Stimulated activated CD4-positive, alpha-beta T cell treated with anti-CD3 and anti-CD28 coated beads, Interleukin-2, amount 100 ng/mL, for 4 hours (primary cell): ENCODE data around the gene HECA.
"Not testable (repeated sequence)": the region's sequence is repeated elsewhere in the genome, so short reads cannot be mapped to it uniquely, and the experiment has no call there.

Experiments
- DNase-seq: peaks from one replicate; pipeline ENCODE4 v3.0.0-alpha.2; 2020; ENCODE audit warnings: low read depth

HECA gene

DNA sequence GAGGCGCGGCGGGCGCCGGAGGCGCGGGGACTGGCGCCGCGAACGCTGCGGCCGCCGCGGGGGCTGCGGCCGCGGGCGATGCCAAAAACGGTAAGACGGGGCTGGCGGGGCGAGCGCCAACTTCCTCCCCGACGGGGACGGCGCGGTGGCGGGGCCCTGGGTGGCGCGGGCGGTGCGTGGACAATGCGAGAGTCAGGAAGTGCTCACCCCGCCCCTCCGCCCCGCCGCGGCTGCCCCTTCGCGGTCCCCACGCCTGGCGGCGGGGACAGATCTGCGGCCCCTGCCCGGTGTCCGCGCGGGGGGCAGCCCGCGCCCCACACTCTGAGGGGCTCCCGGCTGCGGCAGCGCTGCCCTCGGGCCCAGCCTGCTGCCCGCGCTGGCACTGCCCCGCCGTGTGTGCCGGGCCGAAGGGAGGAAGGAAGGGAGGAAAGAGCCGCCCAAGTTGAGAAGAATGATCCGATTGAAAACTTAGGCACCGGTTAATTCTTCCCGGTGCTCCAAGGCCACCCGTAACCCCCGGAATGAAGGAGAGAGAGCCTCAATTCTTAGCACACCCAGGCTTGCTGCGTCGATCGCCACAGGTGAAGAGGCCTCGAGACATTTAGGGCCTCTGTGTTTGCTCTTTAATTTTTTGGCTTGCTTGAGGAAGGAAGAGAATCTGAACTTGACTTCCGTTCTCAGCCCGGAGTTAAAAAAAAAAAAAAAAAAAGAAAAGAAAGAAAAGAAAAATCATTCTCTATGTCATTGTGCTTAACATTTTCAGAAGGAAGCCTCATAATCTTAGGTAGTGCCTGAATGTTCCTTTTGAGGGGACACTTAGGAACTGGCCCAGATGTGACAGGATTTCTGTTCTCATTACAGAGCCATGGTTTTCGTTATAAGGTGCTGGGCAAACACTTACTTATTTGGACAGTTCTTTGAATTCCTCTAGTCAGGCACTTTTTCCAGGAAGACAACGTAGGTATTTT, 982 bp downstream of the HECA start:
- DNase-seq = peak; percentile 41

DNA sequence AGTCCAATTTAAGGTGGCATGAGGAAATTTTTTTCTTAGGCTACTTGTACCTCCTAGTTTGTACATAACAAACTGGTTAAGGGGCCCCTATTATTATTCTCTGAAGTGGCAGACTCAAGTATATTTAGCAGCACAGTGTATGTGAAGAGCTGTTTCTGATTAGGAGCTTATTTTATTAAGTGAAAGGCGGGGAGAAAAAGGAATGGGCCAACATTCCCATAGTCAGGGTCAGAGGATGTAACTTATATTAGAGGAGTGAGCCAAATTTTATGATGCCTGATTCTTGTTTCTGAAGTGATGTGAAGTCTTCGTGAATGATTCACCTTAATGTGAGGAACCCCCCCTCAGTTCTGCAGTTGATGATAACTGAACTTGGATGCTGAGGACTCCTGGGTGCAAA, 2.8 kb downstream of the HECA start:
- DNase-seq = no peak

GRCh38 chr6:139140854-139141253, 6.0 kb downstream of the HECA start:
- not testable (repeated sequence) for DNase-seq

GRCh38 chr6:139142262-139142661, 7.4 kb downstream of the HECA start:
- DNase-seq = no peak

- no peak for DNase-seq
Measured at GRCh38 chr6:139143111-139143510, 8.2 kb downstream of the HECA start.

- no peak for DNase-seq
Measured at GRCh38 chr6:139144490-139145085, 9.7 kb downstream of the HECA start.

DNA sequence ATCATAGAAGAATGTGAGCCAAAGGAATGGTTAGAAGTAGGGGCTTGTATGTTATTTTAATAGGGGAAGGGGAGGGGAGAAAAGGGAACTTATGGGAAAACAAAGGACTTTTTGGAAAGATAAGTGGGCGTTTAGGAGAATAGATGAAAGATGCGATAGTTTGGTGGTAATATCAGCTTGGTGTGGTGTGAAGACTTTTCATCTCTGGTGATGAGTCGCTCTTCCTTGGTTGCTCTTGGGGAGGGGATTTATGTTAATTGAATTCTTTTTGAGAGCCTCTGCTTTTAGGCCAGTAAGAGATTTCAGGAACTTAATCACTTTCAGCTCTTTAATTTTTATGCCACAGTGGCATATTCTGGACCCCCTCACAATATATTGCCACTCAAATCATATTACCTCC, 10.8 kb downstream of the HECA start:
- no peak for DNase-seq

GRCh38 chr6:139146317-139146726, 11.4 kb downstream of the HECA start:
- no peak for DNase-seq

- DNase-seq = no peak
Measured at GRCh38 chr6:139147628-139148027, 12.7 kb downstream of the HECA start.

DNA sequence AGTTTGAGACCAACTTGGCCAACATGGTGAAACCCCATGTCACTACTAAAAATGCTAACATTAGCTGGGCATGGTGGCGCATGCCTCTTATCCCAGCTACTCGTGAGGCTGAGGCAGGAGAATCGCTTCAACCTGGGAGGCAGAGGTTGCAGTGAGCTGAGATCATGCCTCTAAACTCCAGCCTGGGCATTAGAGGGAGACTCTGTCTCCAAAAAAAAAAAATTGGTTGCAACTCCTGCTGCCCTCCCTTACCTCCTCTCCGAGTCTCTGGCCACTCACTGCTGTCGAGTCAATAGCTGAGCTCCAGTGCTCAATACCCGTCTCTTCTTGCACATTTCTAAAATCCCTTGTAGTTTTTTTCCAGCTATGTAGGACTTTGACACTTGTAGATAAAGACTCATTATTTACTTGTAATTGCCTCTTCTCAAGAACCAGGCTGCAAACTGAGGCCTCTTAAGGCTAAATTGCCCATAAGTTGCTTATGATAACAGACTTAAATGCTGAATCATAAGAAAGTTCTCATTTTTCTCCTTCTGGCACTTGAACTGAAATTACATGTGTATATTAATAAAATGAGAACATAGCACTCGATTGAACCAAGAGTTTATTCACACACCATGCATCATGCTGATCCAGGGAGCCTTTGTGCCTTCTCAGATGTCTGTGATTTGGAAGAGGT, 13.8 kb downstream of the HECA start:
- no peak for DNase-seq

- DNase-seq = no peak
Measured at GRCh38 chr6:139149383-139149782, 14.5 kb downstream of the HECA start.

DNA sequence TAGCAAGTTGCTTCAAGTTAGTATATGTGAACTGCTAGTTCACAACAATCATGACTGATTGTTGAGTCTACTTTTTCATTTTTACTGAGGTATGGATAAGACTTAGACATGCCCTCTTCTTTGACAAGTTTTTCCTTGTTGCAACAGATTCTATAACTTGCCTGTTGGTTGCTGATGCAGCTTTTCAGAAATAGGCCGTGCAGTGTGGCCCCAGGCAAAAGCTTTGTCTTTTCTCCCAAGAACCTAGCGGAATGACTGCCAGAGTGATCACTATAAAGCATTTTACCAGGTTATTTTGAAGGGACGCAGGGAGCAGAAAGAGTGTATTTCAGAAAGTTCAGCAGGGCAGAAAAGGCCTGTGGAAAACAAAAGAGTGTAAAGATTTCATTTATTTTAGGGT, 16.0 kb downstream of the HECA start:
- DNase-seq = no peak

DNA sequence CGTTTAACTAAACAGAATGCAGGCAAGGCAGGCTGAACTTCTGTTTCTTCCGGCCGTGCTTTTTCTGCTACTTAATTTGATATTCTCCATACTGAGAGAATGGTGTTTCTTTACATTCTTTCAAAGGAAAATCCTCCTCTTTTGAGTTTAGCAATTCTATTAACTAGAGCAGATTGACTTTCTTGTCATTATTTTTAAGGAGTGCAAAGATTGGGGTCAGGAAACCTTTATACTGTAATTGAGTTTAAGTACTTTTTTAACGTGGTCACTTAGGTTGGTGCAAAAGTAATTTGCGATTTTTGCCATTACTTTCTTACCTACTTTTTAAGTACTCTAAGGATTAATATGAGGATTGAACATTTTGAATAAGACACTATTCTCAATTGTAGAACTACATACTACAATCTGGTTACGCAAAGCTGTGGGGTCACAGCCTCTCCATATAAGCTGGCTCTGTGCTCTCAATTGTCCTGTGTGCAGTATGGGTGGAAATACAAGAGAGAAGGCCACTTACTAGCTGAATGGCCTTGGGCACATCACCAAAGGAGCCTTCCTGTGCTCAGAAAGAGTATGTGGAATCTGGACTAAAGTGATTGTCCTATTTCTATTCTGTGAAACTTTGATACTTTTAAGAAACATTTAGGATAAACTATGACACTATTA, 16.7 kb downstream of the HECA start:
- DNase-seq = no peak

GRCh38 chr6:139152088-139152891, 17.4 kb downstream of the HECA start:
- no peak for DNase-seq

DNA sequence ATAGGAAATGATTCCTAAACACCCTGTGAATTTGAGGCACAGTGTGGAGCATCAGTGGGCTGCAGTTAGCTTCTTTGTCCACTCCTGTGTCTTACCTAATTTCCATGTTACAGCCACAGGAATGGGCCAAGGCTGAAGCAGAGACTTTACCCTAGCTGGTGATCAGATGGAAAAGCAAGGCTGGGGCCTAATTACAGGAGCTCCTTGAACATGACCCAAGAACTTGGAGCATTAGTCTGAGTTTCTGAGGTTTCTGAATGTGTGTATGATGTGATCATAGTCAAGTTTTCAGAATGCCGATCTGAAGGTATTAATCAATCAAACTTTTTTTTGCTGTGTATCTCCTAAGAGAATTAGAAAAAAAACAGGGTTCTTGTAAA, 18.0 kb downstream of the HECA start:
- DNase-seq = no peak

- no peak for DNase-seq
Measured at GRCh38 chr6:139153855-139154254, 19.0 kb downstream of the HECA start.

DNA sequence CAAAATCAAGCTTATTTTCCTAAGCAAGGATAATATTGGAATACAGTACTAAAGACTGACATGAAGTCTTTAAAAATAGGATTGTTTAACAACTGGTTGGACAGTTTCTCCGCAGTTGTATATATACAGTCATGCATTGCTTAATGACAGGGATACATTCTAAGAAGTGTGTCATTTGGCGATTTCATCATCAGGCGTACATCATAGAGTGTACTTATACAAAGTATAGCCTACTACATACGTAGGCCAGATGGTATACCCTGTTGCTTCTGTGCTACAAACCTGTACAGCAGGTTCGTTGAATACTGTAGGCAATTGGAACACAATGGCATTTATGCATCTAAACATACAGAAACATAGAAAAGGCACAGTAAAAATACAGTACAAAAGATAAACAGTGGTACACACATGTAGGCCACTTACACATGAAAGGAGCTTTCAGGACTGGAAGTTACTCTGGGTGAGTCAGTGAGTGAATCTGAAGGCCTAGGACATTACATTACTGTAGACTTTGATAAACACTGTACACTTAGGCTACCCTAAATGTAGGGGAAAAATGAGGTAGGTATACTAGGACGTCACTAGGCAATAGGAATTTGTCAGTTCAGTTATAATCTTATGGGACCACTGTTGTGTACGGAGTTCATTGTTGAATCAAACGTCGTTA, 20.1 kb downstream of the HECA start:
- no peak for DNase-seq

DNA sequence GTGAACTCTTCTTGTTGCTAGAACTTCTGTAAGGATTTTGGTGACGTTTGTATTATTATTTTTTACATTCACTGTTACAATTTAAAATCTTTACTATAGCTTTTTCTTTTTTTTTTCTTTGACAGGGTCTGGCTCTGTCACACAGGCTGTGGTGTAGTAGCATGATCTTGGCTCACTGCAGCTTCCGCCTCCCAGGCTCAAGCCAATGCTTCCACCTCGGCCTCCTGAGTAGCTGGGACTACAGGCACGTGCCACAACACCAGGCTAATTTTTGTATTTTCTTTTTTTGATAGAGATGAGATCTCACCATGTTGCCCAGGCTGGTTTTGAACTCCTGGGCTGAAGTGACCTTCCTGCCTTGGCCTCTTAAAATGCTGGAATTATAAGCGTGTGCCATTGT, 21.2 kb downstream of the HECA start:
- no peak for DNase-seq

DNA sequence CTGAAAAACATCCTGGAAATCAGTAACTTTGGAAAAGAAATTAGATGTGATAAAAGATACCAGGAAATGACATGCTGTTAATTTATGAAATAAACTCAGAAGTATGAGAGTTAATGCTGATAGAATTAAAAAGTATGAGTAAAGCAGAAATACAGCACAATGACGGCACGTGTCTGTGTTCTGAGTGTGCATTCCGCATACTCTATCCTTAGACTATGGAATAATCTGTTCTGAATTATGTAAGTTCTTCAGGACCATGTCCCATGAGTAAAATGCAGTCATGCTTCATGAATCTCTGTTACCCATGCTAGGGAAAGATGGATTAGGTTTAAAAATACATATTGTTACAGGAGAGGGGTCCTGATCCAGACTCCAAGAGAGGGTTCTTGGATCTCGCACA, 21.7 kb downstream of the HECA start:
- no peak for DNase-seq

DNA sequence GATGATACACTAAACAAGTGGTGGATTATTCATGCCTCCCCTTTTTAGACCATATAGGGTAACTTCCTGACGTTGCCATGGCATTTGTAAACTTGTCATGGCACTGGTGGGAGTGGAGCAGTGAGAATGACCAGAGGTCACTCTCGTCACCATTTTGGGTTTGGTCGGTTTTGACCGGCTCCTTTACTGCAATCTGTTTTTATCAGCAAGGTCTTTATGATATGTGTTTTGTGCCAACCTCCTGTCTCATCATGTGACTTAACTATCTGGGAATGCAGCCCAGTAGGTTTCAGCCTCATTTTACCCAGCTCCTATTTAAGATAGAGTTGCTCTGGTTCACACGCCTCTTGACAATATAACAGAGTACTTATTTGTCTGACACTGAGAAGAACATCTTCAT, 22.2 kb downstream of the HECA start:
- not testable (repeated sequence) for DNase-seq

DNA sequence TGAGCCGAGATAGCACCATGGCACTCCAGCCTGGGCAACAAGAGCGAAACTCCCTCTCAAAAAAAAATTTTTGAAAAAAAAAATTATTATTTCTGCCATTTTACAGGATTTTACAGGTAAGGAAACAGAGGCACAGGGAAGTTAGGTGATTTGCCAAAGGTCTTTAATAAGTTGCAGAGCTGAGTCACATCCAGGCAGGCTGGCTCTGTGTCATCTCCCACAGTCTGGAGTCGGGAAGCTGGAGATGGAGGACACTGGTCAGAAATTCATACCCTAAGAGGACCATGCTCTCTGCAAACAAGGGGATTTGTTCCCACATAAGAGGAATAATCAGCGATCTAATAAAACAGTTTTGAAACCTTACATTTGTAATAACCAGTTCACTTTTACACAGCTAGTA, 24.1 kb downstream of the HECA start:
- DNase-seq = no peak
